Kidney epithelial cell (primary cell): ENCODE measurements around the gene SNTG2. TPM values are rescaled to one million over a fixed set of nuclear protein-coding genes. Genes with fewer than 3 reads are reported as not detected.

Experiments
- DNase-seq: peaks from one replicate; pipeline ENCODE4 v3.0.0-alpha.2; 2010; ENCODE audit warnings: low read depth
- H3K27me3 ChIP-seq: 2 replicates; pipeline ENCODE4 v1.6.0; 2011; ENCODE audit warnings: low read length; ENCODE audit not compliant: control insufficient read depth, insufficient read depth
- H3K36me3 ChIP-seq: 2 replicates; pipeline ENCODE4 v1.5.1; 2011; ENCODE audit warnings: low read length; ENCODE audit not compliant: control insufficient read depth, insufficient read depth
- H3K4me3 ChIP-seq: 2 replicates; pipeline ENCODE4 v1.5.1; 2011; ENCODE audit warnings: low read depth, mild to moderate bottlenecking, control low read depth, low read length
- total RNA-seq: library from RNA; depleted of rRNA; stranded (reverse); fragments of >200 nt; gene quantifications from 2 replicates; pipeline ENCODE4 v1.2.3, GENCODE V29; 2015
- TF ChIP-seq, protein P1 (sequence below): IDR thresholded peaks from 2 replicates; pipeline ENCODE4 v1.5.1; 2011; ENCODE audit warnings: mild to moderate bottlenecking, moderate library complexity, low read length, control low read depth, inconsistent platforms; ENCODE audit not compliant: insufficient read depth, poor library complexity, severe bottlenecking

SNTG2 gene
- total RNA-seq, 1 donor from 2014 or later = 0.38 TPM

DNA sequence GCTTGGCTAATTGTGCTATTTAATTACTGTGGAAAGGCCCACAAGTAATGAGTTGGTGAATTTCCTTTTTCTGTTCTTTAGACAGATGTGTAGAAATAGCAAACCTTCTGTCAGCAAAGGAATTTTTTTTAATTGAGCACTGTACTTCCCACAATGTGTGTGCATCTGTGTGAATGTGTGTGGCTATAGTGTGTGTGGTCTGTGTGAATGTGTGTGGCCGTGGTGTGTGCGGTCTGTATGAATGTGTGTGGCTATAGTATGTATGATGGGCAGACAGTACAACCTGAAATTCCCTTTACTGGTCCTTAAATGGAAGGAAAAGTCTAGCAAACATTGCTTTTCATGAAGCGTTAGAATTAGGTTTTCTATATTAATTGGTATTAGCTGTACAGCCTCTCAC lies 259.1 kb downstream of the SNTG2 start:
- Histone ChIP-seq H3K4me3 (no peak overlapping the region), H3K27me3 (no peaks in the 10 kb centered on the region), H3K36me3 (no peaks in the 10 kb centered on the region)
- DNase-seq = no peak
- TF ChIP-seq, protein P1, sequence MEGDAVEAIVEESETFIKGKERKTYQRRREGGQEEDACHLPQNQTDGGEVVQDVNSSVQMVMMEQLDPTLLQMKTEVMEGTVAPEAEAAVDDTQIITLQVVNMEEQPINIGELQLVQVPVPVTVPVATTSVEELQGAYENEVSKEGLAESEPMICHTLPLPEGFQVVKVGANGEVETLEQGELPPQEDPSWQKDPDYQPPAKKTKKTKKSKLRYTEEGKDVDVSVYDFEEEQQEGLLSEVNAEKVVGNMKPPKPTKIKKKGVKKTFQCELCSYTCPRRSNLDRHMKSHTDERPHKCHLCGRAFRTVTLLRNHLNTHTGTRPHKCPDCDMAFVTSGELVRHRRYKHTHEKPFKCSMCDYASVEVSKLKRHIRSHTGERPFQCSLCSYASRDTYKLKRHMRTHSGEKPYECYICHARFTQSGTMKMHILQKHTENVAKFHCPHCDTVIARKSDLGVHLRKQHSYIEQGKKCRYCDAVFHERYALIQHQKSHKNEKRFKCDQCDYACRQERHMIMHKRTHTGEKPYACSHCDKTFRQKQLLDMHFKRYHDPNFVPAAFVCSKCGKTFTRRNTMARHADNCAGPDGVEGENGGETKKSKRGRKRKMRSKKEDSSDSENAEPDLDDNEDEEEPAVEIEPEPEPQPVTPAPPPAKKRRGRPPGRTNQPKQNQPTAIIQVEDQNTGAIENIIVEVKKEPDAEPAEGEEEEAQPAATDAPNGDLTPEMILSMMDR = no peak

DNA sequence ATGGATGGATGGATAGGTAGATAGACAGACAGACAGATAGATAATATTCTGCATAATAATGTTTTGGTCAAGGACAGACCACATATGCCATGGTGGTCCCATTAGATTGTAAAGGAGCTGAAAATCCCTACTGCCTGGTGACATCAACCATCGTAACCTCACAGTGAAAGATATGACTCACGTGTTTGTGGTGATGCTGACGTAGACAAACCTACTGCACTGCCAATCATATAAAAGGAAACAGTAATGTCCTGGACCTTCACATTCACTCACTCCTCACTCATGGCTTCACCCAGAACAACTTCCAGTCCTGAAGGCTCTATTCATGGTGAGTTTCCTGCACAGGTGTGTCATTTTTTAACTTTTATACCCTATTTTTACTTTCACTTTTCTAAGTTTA lies 259.7 kb downstream of the SNTG2 start:
- no peaks in the 10 kb centered on the region for H3K27me3 ChIP-seq
- TF ChIP-seq, protein P1 = no peak

DNA sequence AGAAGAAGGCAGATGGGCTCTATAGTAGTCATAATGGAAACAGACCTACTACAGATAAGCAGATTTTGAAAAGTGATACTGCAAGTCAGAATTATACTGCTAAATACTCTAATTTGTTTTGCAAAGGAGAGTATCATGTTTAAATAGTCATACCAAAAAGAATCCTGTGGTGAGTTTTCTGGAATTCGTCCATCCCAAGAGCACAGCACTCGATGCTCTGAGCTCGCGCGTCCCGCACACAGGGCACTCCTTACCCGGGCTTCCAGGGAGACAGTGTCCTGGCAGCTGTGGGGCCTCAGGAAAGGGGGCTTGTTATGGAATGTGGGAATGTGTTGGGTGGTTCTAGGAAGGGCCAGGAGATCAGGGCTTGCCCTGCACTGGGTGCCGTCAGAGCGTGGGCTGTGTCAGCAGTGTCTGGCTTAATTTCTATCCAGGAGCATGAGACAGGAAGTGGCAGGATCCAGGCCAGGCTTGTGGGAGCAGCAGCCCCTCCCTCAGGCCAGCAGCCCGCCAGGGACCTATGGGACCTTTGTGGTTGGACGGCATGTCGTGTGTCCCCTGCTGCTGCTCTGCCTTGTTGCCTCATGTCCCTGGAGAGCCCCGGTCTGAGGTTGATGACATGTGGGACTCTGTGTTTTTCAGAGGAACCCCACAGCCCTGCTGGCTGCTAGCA lies 269.4 kb downstream of the SNTG2 start:
- no peak overlapping the region for H3K4me3 ChIP-seq
- TF ChIP-seq, protein P1 = no peak
- no peak for DNase-seq
- H3K27me3 ChIP-seq = no peaks in the 10 kb centered on the region
- H3K36me3 ChIP-seq = no peaks in the 10 kb centered on the region

More for the DNA sequence above, 259.7 kb downstream of the SNTG2 start:
- no peaks in the 10 kb centered on the region for H3K36me3 ChIP-seq
- no peak for DNase-seq
- H3K4me3 ChIP-seq = no peak overlapping the region

DNA sequence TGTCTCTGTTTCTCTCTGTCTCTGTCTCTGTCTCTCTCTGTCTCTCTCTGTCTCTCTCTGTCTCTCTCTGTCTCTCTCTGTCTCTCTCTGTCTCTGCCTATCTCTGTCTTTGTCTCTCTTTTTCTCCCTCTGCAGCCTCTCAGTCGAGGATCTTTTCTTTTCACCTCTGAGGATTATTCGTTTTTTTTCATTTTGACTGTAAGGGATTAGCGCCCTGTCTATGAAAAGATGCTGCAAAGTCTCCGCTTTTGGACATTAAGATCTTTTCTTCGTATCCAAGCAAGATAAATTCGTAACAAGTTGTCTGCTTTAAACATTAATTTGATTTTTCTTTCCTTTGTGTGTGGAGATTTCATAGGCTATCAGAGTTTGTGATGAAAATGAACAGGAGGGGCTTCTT lies 271.4 kb downstream of the SNTG2 start:
- Histone ChIP-seq H3K27me3 (no peaks in the 10 kb centered on the region), H3K4me3 (no peak overlapping the region), H3K36me3 (no peaks in the 10 kb centered on the region)
- TF ChIP-seq, protein P1 = no peak
- DNase-seq = no peak

DNA sequence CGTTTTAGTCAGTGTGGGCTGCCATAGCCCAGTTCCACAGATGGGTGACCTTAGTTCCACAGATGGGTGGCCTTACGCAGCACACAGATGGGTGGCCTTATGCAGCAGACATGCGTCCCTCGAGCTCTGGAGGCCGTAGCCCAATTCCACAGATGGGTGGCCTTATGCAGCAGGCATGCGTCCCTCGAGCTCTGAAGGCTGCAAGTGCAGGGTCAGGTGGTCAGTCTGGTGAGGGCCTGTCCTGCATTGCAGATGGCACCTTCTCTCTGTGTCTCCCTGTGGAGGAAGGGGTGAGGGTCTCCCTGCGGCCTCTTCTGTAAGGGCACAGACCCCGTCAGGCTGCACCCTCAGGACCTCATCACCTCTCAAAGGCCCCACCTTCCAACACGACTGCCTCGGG lies 273.1 kb downstream of the SNTG2 start:
- TF ChIP-seq, protein P1 = no peak
- Histone ChIP-seq H3K36me3 (no peaks in the 10 kb centered on the region), H3K4me3 (no peak overlapping the region), H3K27me3 (no peaks in the 10 kb centered on the region)
- no peak for DNase-seq

DNA sequence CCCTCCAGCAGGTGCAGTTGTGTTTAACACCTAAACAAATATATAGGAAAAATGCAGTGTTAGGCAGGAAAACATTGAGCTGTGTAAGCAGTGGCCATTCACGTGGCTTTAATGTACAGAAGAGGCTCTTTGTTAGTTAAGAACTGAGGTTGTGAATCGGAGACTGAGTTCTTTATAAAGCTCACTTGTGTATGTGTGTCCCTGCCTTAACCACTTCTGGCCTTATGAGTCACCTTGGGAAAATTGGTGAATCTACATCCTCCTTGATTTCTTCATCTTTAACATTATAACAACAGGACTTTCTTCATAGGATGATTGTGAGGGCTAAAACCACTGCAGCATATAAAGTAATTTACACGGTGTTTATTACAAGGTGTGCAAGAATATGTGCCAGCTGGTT lies 274.3 kb downstream of the SNTG2 start:
- TF ChIP-seq, protein P1 = no peak

More for the DNA sequence above, 274.3 kb downstream of the SNTG2 start:
- Histone ChIP-seq H3K27me3 (no peaks in the 10 kb centered on the region), H3K36me3 (no peaks in the 10 kb centered on the region), H3K4me3 (no peak overlapping the region)
- DNase-seq = no peak
